Uterus (tissue), 2 donors: ENCODE measurements around the gene CDC26.

Experiments
- POLR2A ChIP-seq, 2 donors: fragments of 450-650 bp; IDR thresholded peaks; one replicate each; pipeline ENCODE4 v1.6.1; 2016; ENCODE audit warnings: antibody characterized with exemption in 2 of 2, mild to moderate bottlenecking in 1 of 2, moderate library complexity in 1 of 2
- TF ChIP-seq, protein P1 (sequence below), 4 experiments: fragments of 200-600 bp in 2 of 4; fragments of 450-650 bp in 2 of 4; sonication (generic) in 2 of 4; IDR thresholded peaks; one replicate each; pipeline ENCODE4 v1.5.1; 2016 to 2019; ENCODE audit warnings: antibody characterized with exemption in 4 of 4, mild to moderate bottlenecking in 2 of 4, moderate library complexity in 1 of 4

GRCh38 chr9:113309204-113309813 lies 33.9 kb upstream of the CDC26 start:
- no peak for TF ChIP-seq POLR2A (IDR thresholded peaks at IDR 0.05)
- TF ChIP-seq, protein P1, sequence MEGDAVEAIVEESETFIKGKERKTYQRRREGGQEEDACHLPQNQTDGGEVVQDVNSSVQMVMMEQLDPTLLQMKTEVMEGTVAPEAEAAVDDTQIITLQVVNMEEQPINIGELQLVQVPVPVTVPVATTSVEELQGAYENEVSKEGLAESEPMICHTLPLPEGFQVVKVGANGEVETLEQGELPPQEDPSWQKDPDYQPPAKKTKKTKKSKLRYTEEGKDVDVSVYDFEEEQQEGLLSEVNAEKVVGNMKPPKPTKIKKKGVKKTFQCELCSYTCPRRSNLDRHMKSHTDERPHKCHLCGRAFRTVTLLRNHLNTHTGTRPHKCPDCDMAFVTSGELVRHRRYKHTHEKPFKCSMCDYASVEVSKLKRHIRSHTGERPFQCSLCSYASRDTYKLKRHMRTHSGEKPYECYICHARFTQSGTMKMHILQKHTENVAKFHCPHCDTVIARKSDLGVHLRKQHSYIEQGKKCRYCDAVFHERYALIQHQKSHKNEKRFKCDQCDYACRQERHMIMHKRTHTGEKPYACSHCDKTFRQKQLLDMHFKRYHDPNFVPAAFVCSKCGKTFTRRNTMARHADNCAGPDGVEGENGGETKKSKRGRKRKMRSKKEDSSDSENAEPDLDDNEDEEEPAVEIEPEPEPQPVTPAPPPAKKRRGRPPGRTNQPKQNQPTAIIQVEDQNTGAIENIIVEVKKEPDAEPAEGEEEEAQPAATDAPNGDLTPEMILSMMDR (IDR thresholded peaks at IDR 0.05), result peak in 3 of 4 experiments; percentile 24 to 37 (median 25)
